ENCODE measurements around the gene LAIR2. TPM values are rescaled to one million over a fixed set of nuclear protein-coding genes. Genes with fewer than 3 reads are reported as not detected.
A peak's percentile ranks its signal among the peaks of the same experiment; 100 is the strongest.

Gene LAIR2
- total and polyA plus RNA-seq, 4 donors, result 0.19 to 0.24 TPM; not detected in 2

DNA sequence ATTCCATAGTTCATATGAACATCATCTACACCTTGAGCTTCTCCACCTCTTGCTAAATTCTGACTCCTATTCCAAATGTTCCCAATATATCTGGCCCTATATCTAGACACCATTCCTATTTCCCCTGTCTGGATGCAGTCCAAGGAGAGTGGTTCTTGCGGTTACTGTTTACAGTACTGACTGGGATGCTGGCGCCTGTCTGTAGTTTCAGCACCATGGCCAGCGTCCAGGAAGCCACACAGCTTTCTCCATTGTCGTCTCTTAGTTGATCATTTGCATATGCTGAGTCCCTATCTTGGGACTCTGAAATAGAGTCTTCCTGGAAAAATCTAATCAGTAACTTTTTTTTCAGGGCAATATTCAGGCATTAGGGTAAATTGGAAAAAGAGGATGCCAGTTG, 14.9 kb downstream of the LAIR2 start:
- 3% methylated on average over 4 of the region's 4 CpGs for WGBS
- no peaks in the 10 kb centered on the region for H3K9me3 ChIP-seq (ENCODE audit: control insufficient read depth in 4 of 4, low read length in 3 of 4)
- DNase-seq (ENCODE audit: low spot score), result peak; percentile 47
- H3K27ac ChIP-seq (ENCODE audit: low read depth in 1 of 2, low read length in 2 of 2), result no peak overlapping the region
- TF ChIP-seq, protein P1, sequence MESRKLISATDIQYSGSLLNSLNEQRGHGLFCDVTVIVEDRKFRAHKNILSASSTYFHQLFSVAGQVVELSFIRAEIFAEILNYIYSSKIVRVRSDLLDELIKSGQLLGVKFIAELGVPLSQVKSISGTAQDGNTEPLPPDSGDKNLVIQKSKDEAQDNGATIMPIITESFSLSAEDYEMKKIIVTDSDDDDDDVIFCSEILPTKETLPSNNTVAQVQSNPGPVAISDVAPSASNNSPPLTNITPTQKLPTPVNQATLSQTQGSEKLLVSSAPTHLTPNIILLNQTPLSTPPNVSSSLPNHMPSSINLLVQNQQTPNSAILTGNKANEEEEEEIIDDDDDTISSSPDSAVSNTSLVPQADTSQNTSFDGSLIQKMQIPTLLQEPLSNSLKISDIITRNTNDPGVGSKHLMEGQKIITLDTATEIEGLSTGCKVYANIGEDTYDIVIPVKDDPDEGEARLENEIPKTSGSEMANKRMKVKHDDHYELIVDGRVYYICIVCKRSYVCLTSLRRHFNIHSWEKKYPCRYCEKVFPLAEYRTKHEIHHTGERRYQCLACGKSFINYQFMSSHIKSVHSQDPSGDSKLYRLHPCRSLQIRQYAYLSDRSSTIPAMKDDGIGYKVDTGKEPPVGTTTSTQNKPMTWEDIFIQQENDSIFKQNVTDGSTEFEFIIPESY (IDR thresholded peaks at IDR 0.05), result no peak
- TF ChIP-seq RXRA (IDR thresholded peaks at IDR 0.05) (no peak), FOXA2 (IDR thresholded peaks at IDR 0.05) (no peak), TAF1 (conservative IDR thresholded peaks at IDR 0.05) (no peak)
- TF ChIP-seq, protein P2, sequence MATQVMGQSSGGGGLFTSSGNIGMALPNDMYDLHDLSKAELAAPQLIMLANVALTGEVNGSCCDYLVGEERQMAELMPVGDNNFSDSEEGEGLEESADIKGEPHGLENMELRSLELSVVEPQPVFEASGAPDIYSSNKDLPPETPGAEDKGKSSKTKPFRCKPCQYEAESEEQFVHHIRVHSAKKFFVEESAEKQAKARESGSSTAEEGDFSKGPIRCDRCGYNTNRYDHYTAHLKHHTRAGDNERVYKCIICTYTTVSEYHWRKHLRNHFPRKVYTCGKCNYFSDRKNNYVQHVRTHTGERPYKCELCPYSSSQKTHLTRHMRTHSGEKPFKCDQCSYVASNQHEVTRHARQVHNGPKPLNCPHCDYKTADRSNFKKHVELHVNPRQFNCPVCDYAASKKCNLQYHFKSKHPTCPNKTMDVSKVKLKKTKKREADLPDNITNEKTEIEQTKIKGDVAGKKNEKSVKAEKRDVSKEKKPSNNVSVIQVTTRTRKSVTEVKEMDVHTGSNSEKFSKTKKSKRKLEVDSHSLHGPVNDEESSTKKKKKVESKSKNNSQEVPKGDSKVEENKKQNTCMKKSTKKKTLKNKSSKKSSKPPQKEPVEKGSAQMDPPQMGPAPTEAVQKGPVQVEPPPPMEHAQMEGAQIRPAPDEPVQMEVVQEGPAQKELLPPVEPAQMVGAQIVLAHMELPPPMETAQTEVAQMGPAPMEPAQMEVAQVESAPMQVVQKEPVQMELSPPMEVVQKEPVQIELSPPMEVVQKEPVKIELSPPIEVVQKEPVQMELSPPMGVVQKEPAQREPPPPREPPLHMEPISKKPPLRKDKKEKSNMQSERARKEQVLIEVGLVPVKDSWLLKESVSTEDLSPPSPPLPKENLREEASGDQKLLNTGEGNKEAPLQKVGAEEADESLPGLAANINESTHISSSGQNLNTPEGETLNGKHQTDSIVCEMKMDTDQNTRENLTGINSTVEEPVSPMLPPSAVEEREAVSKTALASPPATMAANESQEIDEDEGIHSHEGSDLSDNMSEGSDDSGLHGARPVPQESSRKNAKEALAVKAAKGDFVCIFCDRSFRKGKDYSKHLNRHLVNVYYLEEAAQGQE (IDR thresholded peaks at IDR 0.05), result peak; percentile 99
- TF ChIP-seq, protein P3, sequence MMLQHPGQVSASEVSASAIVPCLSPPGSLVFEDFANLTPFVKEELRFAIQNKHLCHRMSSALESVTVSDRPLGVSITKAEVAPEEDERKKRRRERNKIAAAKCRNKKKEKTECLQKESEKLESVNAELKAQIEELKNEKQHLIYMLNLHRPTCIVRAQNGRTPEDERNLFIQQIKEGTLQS (IDR thresholded peaks at IDR 0.05), result no peak
- TF ChIP-seq, protein P4, sequence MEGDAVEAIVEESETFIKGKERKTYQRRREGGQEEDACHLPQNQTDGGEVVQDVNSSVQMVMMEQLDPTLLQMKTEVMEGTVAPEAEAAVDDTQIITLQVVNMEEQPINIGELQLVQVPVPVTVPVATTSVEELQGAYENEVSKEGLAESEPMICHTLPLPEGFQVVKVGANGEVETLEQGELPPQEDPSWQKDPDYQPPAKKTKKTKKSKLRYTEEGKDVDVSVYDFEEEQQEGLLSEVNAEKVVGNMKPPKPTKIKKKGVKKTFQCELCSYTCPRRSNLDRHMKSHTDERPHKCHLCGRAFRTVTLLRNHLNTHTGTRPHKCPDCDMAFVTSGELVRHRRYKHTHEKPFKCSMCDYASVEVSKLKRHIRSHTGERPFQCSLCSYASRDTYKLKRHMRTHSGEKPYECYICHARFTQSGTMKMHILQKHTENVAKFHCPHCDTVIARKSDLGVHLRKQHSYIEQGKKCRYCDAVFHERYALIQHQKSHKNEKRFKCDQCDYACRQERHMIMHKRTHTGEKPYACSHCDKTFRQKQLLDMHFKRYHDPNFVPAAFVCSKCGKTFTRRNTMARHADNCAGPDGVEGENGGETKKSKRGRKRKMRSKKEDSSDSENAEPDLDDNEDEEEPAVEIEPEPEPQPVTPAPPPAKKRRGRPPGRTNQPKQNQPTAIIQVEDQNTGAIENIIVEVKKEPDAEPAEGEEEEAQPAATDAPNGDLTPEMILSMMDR (IDR thresholded peaks at IDR 0.05; ENCODE audit: low read depth, low read length, missing input control), result no peak
- no peaks in the 10 kb centered on the region for H3K36me3 ChIP-seq (ENCODE audit: control insufficient read depth in 4 of 4, insufficient read depth in 3 of 4, low read depth in 1 of 4, low read length in 3 of 4)
- no peaks in the 10 kb centered on the region for H3K4me1 ChIP-seq (ENCODE audit: control insufficient read depth in 4 of 4, insufficient read depth in 4 of 4, low read length in 3 of 4)
- no peak overlapping the region for H3K9ac ChIP-seq (ENCODE audit: low read depth in 1 of 2, low read length in 2 of 2)
- no peak overlapping the region for H3K4me3 ChIP-seq (ENCODE audit: low read depth in 1 of 3, low read length in 3 of 3)
- H3K27me3 ChIP-seq (ENCODE audit: control insufficient read depth in 4 of 4, insufficient read depth in 4 of 4, low read length in 3 of 4), result peaks cover 0 to 3% (median 0%) of the 10 kb centered on the region in 4 donors

DNA sequence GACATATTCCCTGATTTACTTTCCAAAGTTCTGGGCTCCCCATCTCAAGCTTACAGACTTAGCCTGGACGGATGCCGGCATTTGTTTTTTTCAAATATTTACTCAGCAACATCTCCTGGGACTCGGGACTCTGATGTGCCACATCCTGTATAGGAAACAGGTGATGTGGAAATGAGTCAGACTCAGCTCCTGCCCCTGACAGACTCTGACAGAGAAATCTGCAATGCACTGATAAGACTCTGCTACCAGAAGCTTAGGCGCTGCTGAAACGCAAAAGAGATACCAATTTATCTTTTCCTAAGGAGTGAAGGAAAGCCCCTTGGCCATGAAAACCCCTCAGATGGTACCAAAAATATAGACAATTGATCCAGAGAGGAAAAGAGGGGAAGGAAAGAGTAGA, 16.2 kb downstream of the LAIR2 start:
- WGBS, result 49% methylated on average over 5 of the region's 5 CpGs
- H3K9me3 ChIP-seq (ENCODE audit: control insufficient read depth in 4 of 4, low read length in 3 of 4), result no peaks in the 10 kb centered on the region
- no peaks in the 10 kb centered on the region for H3K4me1 ChIP-seq (ENCODE audit: control insufficient read depth in 4 of 4, insufficient read depth in 4 of 4, low read length in 3 of 4)
- TF ChIP-seq GABPA (IDR thresholded peaks at IDR 0.05 in 1 of 2, conservative IDR thresholded peaks at IDR 0.05 in 1 of 2) (no peak), RXRA (IDR thresholded peaks at IDR 0.05) (no peak), TAF1 (conservative IDR thresholded peaks at IDR 0.05) (no peak), HNF4G (IDR thresholded peaks at IDR 0.05) (no peak), SP1 (IDR thresholded peaks at IDR 0.05) (no peak), YY1 (IDR thresholded peaks at IDR 0.05) (no peak), RAD21 (IDR thresholded peaks at IDR 0.05) (no peak), FOXA2 (IDR thresholded peaks at IDR 0.05) (no peak)
- TF ChIP-seq, protein P5, sequence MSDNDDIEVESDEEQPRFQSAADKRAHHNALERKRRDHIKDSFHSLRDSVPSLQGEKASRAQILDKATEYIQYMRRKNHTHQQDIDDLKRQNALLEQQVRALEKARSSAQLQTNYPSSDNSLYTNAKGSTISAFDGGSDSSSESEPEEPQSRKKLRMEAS (IDR thresholded peaks at IDR 0.05), result no peak
- TF ChIP-seq, protein P1 (IDR thresholded peaks at IDR 0.05), result no peak
- TF ChIP-seq, protein P3 (IDR thresholded peaks at IDR 0.05), result no peak
- H3K27ac ChIP-seq (ENCODE audit: low read depth in 1 of 2, low read length in 2 of 2), result no peak overlapping the region
- no peaks in the 10 kb centered on the region for H3K36me3 ChIP-seq (ENCODE audit: control insufficient read depth in 4 of 4, insufficient read depth in 3 of 4, low read depth in 1 of 4, low read length in 3 of 4)
- H3K9ac ChIP-seq (ENCODE audit: low read depth in 1 of 2, low read length in 2 of 2), result no peak overlapping the region
- no peak for DNase-seq (ENCODE audit: low spot score)
- H3K4me3 ChIP-seq (ENCODE audit: low read depth in 1 of 3, low read length in 3 of 3), result no peak overlapping the region
- peaks cover 0 to 3% (median 0%) of the 10 kb centered on the region in 4 donors for H3K27me3 ChIP-seq (ENCODE audit: control insufficient read depth in 4 of 4, insufficient read depth in 4 of 4, low read length in 3 of 4)

Measured in liver (tissue), 9 donors.